A549 (cell line): Measurements from ENCODE around the gene FZD7. TPM values are rescaled to one million over a fixed set of nuclear protein-coding genes. Genes with fewer than 3 reads are reported as not detected.

ENCODE experiments used
- ATAC-seq, 2 experiments: fragments of 200-7000 bp in 1 of 2; fragments of >200 bp in 1 of 2; cut with Nextera tagmentation in 1 of 2; cut with Tn5 transposase in 1 of 2; 3 replicates each; pipeline versions ENCODE4 v1.8.0 to v1.9.1; 2018 to 2020; ENCODE audit warnings: mild to moderate bottlenecking in 1 of 2, moderate library complexity in 1 of 2
- CTCF ChIA-PET: fragments of 300-600 bp; sonication (Branson Sonifier 250); formaldehyde crosslinking; extraction: SDS; loops from one replicate; lab custom pipeline; 2021; ENCODE audit warnings: antibody characterized with exemption, inconsistent platforms; lab: Yijun Ruan, JAX
- POLR2A ChIA-PET: fragments of 350-600 bp; formaldehyde crosslinking; extraction: SDS; loops from one replicate; lab custom pipeline; 2021; ENCODE audit warnings: antibody characterized with exemption, inconsistent platforms; lab: Yijun Ruan, JAX
- DNase-seq, 2 experiments: peaks; one replicate each; pipeline versions ENCODE4 v3.0.0 to v3.0.0-alpha.2; 2011 to 2016; ENCODE audit warnings: low read depth in 1 of 2, low spot score in 1 of 2
- FAIRE-seq: peaks from 2 replicates; lab custom pipeline; 2011; peaks lifted over from hg19 to GRCh38; lab: Jason Lieb, UNC
- H3K27ac ChIP-seq, 2 experiments: fragments of >200 bp; sonication (Bioruptor Twin); formaldehyde crosslinking; 3 replicates each; pipeline ENCODE4 v1.5.1; 2016 to 2017
- H3K4me1 ChIP-seq: fragments of >200 bp; sonication (Bioruptor Twin); formaldehyde crosslinking; 3 replicates; pipeline ENCODE4 v1.6.1; 2016
- H3K4me2 ChIP-seq: fragments of >200 bp; sonication (Bioruptor Twin); formaldehyde crosslinking; 3 replicates; pipeline ENCODE4 v1.6.1; 2016
- H3K4me3 ChIP-seq: fragments of >200 bp; sonication (Bioruptor Twin); formaldehyde crosslinking; 3 replicates; pipeline ENCODE4 v1.5.1; 2016
- H3K9me3 ChIP-seq: fragments of >200 bp; sonication (Bioruptor Twin); formaldehyde crosslinking; 3 replicates; pipeline ENCODE4 v1.6.1; 2016
- CBX8 ChIP-seq: fragments of 200-600 bp; sonication (generic); IDR thresholded peaks from 2 replicates; pipeline ENCODE4 v1.6.1; 2016
- EHF ChIP-seq: fragments of 250-450 bp; sonication (Bioruptor Pico); IDR thresholded peaks from 2 replicates; pipeline ENCODE4 v1.5.0; 2020; ENCODE audit warnings: mild to moderate bottlenecking
- EHMT2 ChIP-seq: fragments of 200-600 bp; sonication (generic); IDR thresholded peaks from 2 replicates; pipeline ENCODE4 v1.6.1; 2016; ENCODE audit warnings: antibody characterized with exemption, low read depth, mild to moderate bottlenecking, moderate library complexity
- ESRRA ChIP-seq: fragments of 150-350 bp; IDR thresholded peaks from 2 replicates; pipeline ENCODE4 v1.6.1; 2014; ENCODE audit warnings: mild to moderate bottlenecking, low read length, borderline replicate concordance
- FOSB ChIP-seq: fragments of 250-450 bp; sonication (Bioruptor Pico); IDR thresholded peaks from 2 replicates; pipeline ENCODE4 v1.5.0; 2020; ENCODE audit warnings: mild to moderate bottlenecking, moderate library complexity
- FOSL2 ChIP-seq, 2 experiments: fragments of 450-650 bp in 1 of 2; fragments of >200 bp in 1 of 2; sonication (Bioruptor Twin) in 1 of 2; formaldehyde crosslinking; IDR thresholded peaks; 2 replicates each; pipeline versions ENCODE4 v1.5.0 to v1.6.1; 2016 to 2020; ENCODE audit warnings: mild to moderate bottlenecking in 1 of 2, moderate library complexity in 1 of 2
- FOXS1 ChIP-seq: fragments of 250-450 bp; sonication (Bioruptor Pico); IDR thresholded peaks from 2 replicates; pipeline ENCODE4 v1.5.0; 2020; ENCODE audit warnings: mild to moderate bottlenecking, moderate library complexity
- HDAC2 ChIP-seq: fragments of 200-600 bp; sonication (generic); IDR thresholded peaks from 2 replicates; pipeline ENCODE4 v1.6.1; 2016
- HMGXB4 ChIP-seq: fragments of 250-450 bp; sonication (Bioruptor Pico); IDR thresholded peaks from 2 replicates; pipeline ENCODE4 v1.5.0; 2021; ENCODE audit warnings: mild to moderate bottlenecking, moderate library complexity, borderline replicate concordance
- KDM5A ChIP-seq: fragments of 200-600 bp; sonication (generic); IDR thresholded peaks from 2 replicates; pipeline ENCODE4 v1.6.1; 2016; ENCODE audit warnings: antibody characterized with exemption, mild to moderate bottlenecking
- NFE2L2 ChIP-seq: fragments of 150-350 bp; conservative IDR thresholded peaks from 2 replicates; pipeline ENCODE4 v1.6.1; 2014; ENCODE audit warnings: low read length
- RNF2 ChIP-seq: fragments of 200-600 bp; sonication (generic); IDR thresholded peaks from 2 replicates; pipeline ENCODE4 v1.6.1; 2016; ENCODE audit warnings: low read depth, mild to moderate bottlenecking, antibody characterized with exemption, moderate library complexity, borderline replicate concordance
- TFCP2L1 ChIP-seq: fragments of 250-450 bp; sonication (Bioruptor Pico); IDR thresholded peaks from 2 replicates; pipeline ENCODE4 v1.5.0; 2021; ENCODE audit warnings: mild to moderate bottlenecking
- WGBS: methylation state at CpG from one replicate; pipeline ENCODE4 v1.1.6; 2017; ENCODE audit errors: missing lambda C conversion rate; 5-methylcytosine and 5-hydroxymethylcytosine counted together
- polyA plus RNA-seq, 4 experiments: library from polyadenylated mRNA; depleted of rRNA in 3 of 4; stranded (reverse); fragments of >200 nt; fragmentation: RNase III in 1 of 4; extraction: RNeasy Plus Mini Kit Qiagen cat#74134 plus additional on column Dnase treatment in 1 of 4; gene quantifications; 2 replicates in 3 of 4; 3 replicates in 1 of 4; pipeline ENCODE4 v1.2.3, GENCODE V29; 2011 to 2017
- TF ChIP-seq, protein P1 (sequence below): fragments of 250-450 bp; sonication (Bioruptor Pico); IDR thresholded peaks from 2 replicates; pipeline ENCODE4 v1.5.0; 2020; ENCODE audit warnings: low read depth, mild to moderate bottlenecking, moderate library complexity

FZD7 gene
- polyA plus RNA-seq, 2 of the 4 experiments (the other 2 are of a cell fraction): 5.3 to 6.7 TPM

- POLR2A ChIA-PET: interaction anchor here (1.0 kb wide), 1 partner anchor 253 kb away, joined by 3 read pairs; no protein-coding TSS in a partner anchor
Measured at GRCh38 chr2:202034249-202035088, 814 bp downstream of the FZD7 start.

DNA sequence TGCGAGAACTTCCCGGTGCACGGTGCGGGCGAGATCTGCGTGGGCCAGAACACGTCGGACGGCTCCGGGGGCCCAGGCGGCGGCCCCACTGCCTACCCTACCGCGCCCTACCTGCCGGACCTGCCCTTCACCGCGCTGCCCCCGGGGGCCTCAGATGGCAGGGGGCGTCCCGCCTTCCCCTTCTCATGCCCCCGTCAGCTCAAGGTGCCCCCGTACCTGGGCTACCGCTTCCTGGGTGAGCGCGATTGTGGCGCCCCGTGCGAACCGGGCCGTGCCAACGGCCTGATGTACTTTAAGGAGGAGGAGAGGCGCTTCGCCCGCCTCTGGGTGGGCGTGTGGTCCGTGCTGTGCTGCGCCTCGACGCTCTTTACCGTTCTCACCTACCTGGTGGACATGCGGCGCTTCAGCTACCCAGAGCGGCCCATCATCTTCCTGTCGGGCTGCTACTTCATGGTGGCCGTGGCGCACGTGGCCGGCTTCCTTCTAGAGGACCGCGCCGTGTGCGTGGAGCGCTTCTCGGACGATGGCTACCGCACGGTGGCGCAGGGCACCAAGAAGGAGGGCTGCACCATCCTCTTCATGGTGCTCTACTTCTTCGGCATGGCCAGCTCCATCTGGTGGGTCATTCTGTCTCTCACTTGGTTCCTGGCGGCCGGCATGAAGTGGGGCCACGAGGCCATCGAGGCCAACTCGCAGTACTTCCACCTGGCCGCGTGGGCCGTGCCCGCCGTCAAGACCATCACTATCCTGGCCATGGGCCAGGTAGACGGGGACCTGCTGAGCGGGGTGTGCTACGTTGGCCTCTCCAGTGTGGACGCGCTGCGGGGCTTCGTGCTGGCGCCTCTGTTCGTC lies 1.7 kb downstream of the FZD7 start:
- Histone ChIP-seq H3K27ac (peak overlapping the region; percentile 92 to 96; a peak in 5 of 6 replicates), H3K4me3 (peak overlapping the region; percentile 77), H3K4me1 (peaks cover 49% of the 10 kb centered on the region), H3K9me3 (no peaks in the 10 kb centered on the region)
- POLR2A ChIA-PET: no interaction called here
- TF ChIP-seq FOSL2 (IDR thresholded peaks at IDR 0.05) (no peak), FOSL2 (CRISPR knock-in tag; IDR thresholded peaks at IDR 0.05) (no peak)
- TF ChIP-seq, all 56 proteins: peak for 0
- peak overlapping the region; percentile 96 for H3K4me2 ChIP-seq
- ATAC-seq (no peak), DNase-seq (no peak), FAIRE-seq (no peak)
- WGBS: 93% methylated on average over 52 of the region's 78 CpGs
- CTCF ChIA-PET: no interaction called here

More at GRCh38 chr2:202034249-202035088, 814 bp downstream of the FZD7 start:
- H3K27ac ChIP-seq: peak overlapping the region; percentile 92 to 96
- TF ChIP-seq FOSB (CRISPR knock-in tag): no peak
- peak; percentile 12; the same call in 1 of the 2 replicates for TF ChIP-seq RNF2
- peak; percentile 81 for TF ChIP-seq HDAC2
- TF ChIP-seq, all 56 proteins: peak for 2
- FAIRE-seq (no peak), DNase-seq (peak; percentile 16 to 52), ATAC-seq (peak; percentile 36 to 40)
- WGBS: 9% methylated on average over 21 of the region's 105 CpGs
- Histone ChIP-seq H3K4me1 (peaks cover 40% of the 10 kb centered on the region), H3K4me3 (peak overlapping the region; percentile 77), H3K9me3 (no peaks in the 10 kb centered on the region), H3K4me2 (peak overlapping the region; percentile 96)
- CTCF ChIA-PET: no interaction called here

- WGBS: 94% methylated on average over 32 of the region's 32 CpGs
- POLR2A ChIA-PET: no interaction called here
- no peak overlapping the region for H3K4me2 ChIP-seq
Measured at GRCh38 chr2:202035941-202036372, 2.3 kb downstream of the FZD7 start.

DNA sequence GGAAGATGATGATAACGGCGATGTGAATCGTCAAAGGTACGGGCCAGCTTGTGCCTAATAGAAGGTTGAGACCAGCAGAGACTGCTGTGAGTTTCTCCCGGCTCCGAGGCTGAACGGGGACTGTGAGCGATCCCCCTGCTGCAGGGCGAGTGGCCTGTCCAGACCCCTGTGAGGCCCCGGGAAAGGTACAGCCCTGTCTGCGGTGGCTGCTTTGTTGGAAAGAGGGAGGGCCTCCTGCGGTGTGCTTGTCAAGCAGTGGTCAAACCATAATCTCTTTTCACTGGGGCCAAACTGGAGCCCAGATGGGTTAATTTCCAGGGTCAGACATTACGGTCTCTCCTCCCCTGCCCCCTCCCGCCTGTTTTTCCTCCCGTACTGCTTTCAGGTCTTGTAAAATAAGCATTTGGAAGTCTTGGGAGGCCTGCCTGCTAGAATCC lies 3.0 kb downstream of the FZD7 start:
- POLR2A ChIA-PET: no interaction called here
- no peak overlapping the region for H3K27ac ChIP-seq
- H3K4me2 ChIP-seq: peak overlapping the region; percentile 56; the same call in 1 of the 3 replicates
- no peak for ATAC-seq
- H3K9me3 ChIP-seq: no peaks in the 10 kb centered on the region
- H3K4me1 ChIP-seq: peaks cover 52% of the 10 kb centered on the region
- H3K4me3 ChIP-seq: no peak overlapping the region
- CTCF ChIA-PET: no interaction called here
- TF ChIP-seq KDM5A: no peak
- TF ChIP-seq ESRRA: no peak
- no peak for TF ChIP-seq TFCP2L1 (CRISPR knock-in tag)
- TF ChIP-seq CBX8: no peak
- TF ChIP-seq FOXS1 (CRISPR knock-in tag): no peak
- TF ChIP-seq, protein P1, sequence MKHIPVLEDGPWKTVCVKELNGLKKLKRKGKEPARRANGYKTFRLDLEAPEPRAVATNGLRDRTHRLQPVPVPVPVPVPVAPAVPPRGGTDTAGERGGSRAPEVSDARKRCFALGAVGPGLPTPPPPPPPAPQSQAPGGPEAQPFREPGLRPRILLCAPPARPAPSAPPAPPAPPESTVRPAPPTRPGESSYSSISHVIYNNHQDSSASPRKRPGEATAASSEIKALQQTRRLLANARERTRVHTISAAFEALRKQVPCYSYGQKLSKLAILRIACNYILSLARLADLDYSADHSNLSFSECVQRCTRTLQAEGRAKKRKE (CRISPR knock-in tag): no peak
- TF ChIP-seq EHMT2: no peak
- no peak for TF ChIP-seq EHF (CRISPR knock-in tag)
- TF ChIP-seq, all 56 proteins: peak for 0
- DNase-seq (no peak), FAIRE-seq (no peak)
- WGBS: 91% methylated on average over 14 of the region's 15 CpGs

More at GRCh38 chr2:202035941-202036372, 2.3 kb downstream of the FZD7 start:
- no peak for FAIRE-seq
- peaks cover 52% of the 10 kb centered on the region for H3K4me1 ChIP-seq
- CTCF ChIA-PET: no interaction called here
- H3K27ac ChIP-seq: no peak overlapping the region
- no peak for ATAC-seq
- no peaks in the 10 kb centered on the region for H3K9me3 ChIP-seq
- no peak overlapping the region for H3K4me3 ChIP-seq
- no peak for DNase-seq
- no peak for TF ChIP-seq NFE2L2
- no peak for TF ChIP-seq HMGXB4 (CRISPR knock-in tag)
